Sigmoid colon (tissue), 4 donors: ENCODE results near the gene NCKAP5.

Experiments used
- CTCF ChIP-seq, 4 experiments: fragments of 450-650 bp in 3 of 4; fragments of 200-600 bp in 1 of 4; IDR thresholded peaks; one replicate each; pipeline ENCODE4 v1.5.1; 2016 to 2019; ENCODE audit warnings: antibody characterized with exemption in 4 of 4, mild to moderate bottlenecking in 3 of 4, moderate library complexity in 2 of 4
- POLR2A ChIP-seq, 2 donors: fragments of 450-650 bp; IDR thresholded peaks; one replicate each; pipeline ENCODE4 v1.6.1; 2016; ENCODE audit warnings: antibody characterized with exemption in 2 of 2, mild to moderate bottlenecking in 2 of 2, moderate library complexity in 2 of 2
- POLR2AphosphoS5 ChIP-seq, 4 donors: sonication (generic); formaldehyde crosslinking; IDR thresholded peaks; one replicate each; pipeline ENCODE4 v1.6.1; 2017; ENCODE audit warnings: antibody characterized with exemption in 4 of 4

GRCh38 chr2:133437492-133437891, 130.8 kb downstream of the NCKAP5 start:
- TF ChIP-seq CTCF (IDR thresholded peaks at IDR 0.05), result no peak
- no peak for TF ChIP-seq POLR2AphosphoS5 (IDR thresholded peaks at IDR 0.05)
- no peak for TF ChIP-seq POLR2A (IDR thresholded peaks at IDR 0.05)
